Naive B cell (primary cell): ENCODE data around the gene SMIM13. TPM values are rescaled to one million over a fixed set of nuclear protein-coding genes. Genes with fewer than 3 reads are reported as not detected.
"Not testable (repeated sequence)": the region's sequence is repeated elsewhere in the genome, so short reads cannot be mapped to it uniquely, and the experiment has no call there.

Source experiments
- ATAC-seq, 2 donors: fragments of 150-1000 bp; cut with Tn5 transposase; 2 replicates each; pipeline ENCODE4 v1.10.0; 2021; ENCODE audit warnings: low read depth in 2 of 2, mild to moderate bottlenecking in 2 of 2, moderate library complexity in 2 of 2
- DNase-seq: peaks from one replicate; pipeline ENCODE4 v3.0.0; 2022
- H3K27ac Mint-ChIP-seq, 6 donors: one replicate each; pipeline ENCODE4 v1.8.0; 2020 to 2022; ENCODE audit warnings: mild to moderate bottlenecking in 6 of 6, mixed read lengths in 6 of 6, moderate library complexity in 5 of 6, inconsistent platforms in 2 of 6
- H3K27me3 Mint-ChIP-seq, 3 donors: one replicate each; pipeline ENCODE4 v1.8.0; 2021 to 2022; ENCODE audit warnings: mixed read lengths in 3 of 3, mild to moderate bottlenecking in 1 of 3
- H3K36me3 Mint-ChIP-seq, 2 donors: one replicate each; pipeline ENCODE4 v1.8.0; 2020 to 2022; ENCODE audit warnings: mixed read lengths in 2 of 2, inconsistent platforms in 1 of 2, mild to moderate bottlenecking in 1 of 2
- H3K4me1 Mint-ChIP-seq, 3 donors: one replicate each; pipeline ENCODE4 v1.8.0; 2020 to 2022; ENCODE audit warnings: mixed read lengths in 3 of 3, inconsistent platforms in 1 of 3, mild to moderate bottlenecking in 1 of 3, moderate library complexity in 1 of 3
- H3K4me3 Mint-ChIP-seq, 8 donors: one replicate each; pipeline ENCODE4 v1.8.0; 2020 to 2022; ENCODE audit warnings: mild to moderate bottlenecking in 8 of 8, mixed read lengths in 8 of 8, moderate library complexity in 8 of 8, inconsistent platforms in 2 of 8
- H3K9me3 Mint-ChIP-seq, 7 donors: one replicate each; pipeline ENCODE4 v1.8.0; 2020 to 2022; ENCODE audit warnings: mixed read lengths in 7 of 7, mild to moderate bottlenecking in 5 of 7, inconsistent platforms in 2 of 7, moderate library complexity in 1 of 7
- polyA plus RNA-seq, 6 donors: library from polyadenylated mRNA; unstranded; fragments of 300-500 nt; fragmentation: Illumina TruSeq; gene quantifications; one replicate each; pipeline ENCODE4 v1.2.3, GENCODE V29; 2021; ENCODE audit warnings: low read depth in 6 of 6

The SMIM13 gene
- polyA plus RNA-seq, 6 donors from 2014 or later = 1.1 to 4.2 (median 2.1) TPM

DNA sequence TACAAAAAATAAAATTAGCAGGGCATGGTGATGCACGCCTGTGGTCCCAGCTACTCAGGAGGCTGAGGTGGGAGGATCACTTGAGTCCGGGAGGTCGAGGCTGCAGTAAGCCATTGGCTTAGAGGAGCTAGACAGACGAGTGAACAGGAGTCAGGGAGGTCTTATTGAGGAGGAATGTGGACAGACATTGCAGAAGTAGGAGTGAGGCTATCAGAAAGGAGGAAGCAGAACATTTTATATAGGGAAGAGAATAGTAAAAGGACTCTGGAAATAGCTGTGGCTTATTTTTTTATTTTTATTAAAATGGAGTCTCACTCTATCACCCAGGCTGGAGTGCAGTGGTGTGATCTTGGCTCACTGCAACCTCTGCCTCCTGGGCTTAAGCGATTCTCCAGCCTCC, 2.5 kb upstream of the SMIM13 start:
- Mint-ChIP-seq H3K27me3 (peaks cover 0 to 14% (median 0%) of the 10 kb centered on the region in 3 donors), H3K4me1 (peaks cover 13 to 23% (median 20%) of the 10 kb centered on the region in 3 donors), H3K27ac (peak overlapping the region in 1 of 6 donors; percentile 81), H3K4me3 (peak overlapping the region in 2 of 8 donors; percentile 9 to 69)
- H3K9me3 Mint-ChIP-seq, H3K36me3 Mint-ChIP-seq, DNase-seq, ATAC-seq: not testable (repeated sequence)

DNA sequence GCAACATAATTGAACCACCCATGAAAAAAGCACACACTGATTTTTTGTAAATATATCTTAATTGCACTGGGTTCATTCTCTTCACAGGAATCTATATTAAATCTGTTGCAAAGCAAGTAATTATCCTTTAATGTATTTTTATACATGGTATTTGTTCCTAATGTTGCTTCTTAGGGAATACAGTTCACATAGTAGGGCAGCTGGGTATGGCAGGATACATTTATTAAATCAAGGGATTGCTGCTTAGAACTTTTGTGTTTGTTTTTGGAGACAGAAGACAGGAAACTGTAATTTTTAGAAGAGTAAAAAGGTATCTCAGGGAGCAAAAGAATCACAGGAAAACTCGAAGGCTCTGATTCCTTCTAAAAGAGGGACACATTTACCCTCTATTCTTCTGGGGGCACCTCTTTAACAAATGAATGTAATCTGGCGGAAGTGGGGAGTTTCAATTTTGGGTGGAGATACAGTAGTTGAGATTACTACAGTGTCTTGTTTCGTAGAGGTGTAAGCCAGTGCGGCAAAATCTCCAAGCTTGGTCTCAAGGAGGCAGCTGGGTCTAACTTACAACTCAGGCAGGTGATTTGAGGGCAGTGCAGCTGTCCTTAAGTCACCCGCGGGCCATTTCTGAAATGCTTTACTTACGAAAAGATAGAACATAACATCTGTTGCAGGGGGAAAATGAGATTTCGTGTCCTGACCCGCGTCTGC, 812 bp upstream of the SMIM13 start:
- peak; percentile 8 to 10 for ATAC-seq
- peaks cover 0 to 3% (median 0%) of the 10 kb centered on the region in 7 donors for H3K9me3 Mint-ChIP-seq
- H3K4me3 Mint-ChIP-seq = peak overlapping the region; percentile 90 to 98 (median 97)
- peaks cover 0 to 14% (median 0%) of the 10 kb centered on the region in 3 donors for H3K27me3 Mint-ChIP-seq
- no peaks in the 10 kb centered on the region for H3K36me3 Mint-ChIP-seq
- peaks cover 16 to 26% (median 25%) of the 10 kb centered on the region in 3 donors for H3K4me1 Mint-ChIP-seq
- DNase-seq = no peak
- peak overlapping the region; percentile 94 to 98 (median 96) for H3K27ac Mint-ChIP-seq

DNA sequence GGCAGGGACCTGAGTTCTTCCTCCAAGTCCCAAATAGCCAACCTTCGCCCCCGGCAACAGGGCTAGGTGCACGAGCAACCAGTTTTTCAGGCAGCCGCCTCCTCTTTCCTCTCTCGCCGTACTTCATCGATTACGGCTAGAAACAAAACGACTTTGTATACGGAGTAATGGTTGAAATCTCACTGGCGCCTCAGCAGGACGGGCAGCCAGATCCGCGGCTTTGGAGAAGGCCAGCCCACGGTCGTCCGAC, 333 bp upstream of the SMIM13 start:
- Mint-ChIP-seq H3K9me3 (peaks cover 0 to 2% (median 0%) of the 10 kb centered on the region in 7 donors), H3K27me3 (peaks cover 0 to 9% (median 0%) of the 10 kb centered on the region in 3 donors), H3K36me3 (no peaks in the 10 kb centered on the region), H3K4me3 (peak overlapping the region; percentile 90 to 98 (median 97)), H3K4me1 (peaks cover 16 to 26% (median 25%) of the 10 kb centered on the region in 3 donors), H3K27ac (peak overlapping the region; percentile 94 to 98 (median 96))
- DNase-seq (no peak), ATAC-seq (peak; percentile 14 to 20)

GRCh38 chr6:11094411-11094851, 797 bp downstream of the SMIM13 start:
- Mint-ChIP-seq H3K27ac (peak overlapping the region; percentile 77 to 97 (median 96)), H3K36me3 (no peaks in the 10 kb centered on the region), H3K27me3 (no peaks in the 10 kb centered on the region), H3K4me1 (peaks cover 16 to 26% (median 25%) of the 10 kb centered on the region in 3 donors), H3K4me3 (peak overlapping the region; percentile 90 to 99 (median 96)), H3K9me3 (no peaks in the 10 kb centered on the region)
- ATAC-seq = peak; percentile 7 to 14
- no peak for DNase-seq

- ATAC-seq (no peak), DNase-seq (no peak)
- Mint-ChIP-seq H3K4me3 (peak overlapping the region; percentile 90 to 99 (median 96)), H3K4me1 (peaks cover 16 to 26% (median 25%) of the 10 kb centered on the region in 3 donors), H3K9me3 (no peaks in the 10 kb centered on the region), H3K27me3 (no peaks in the 10 kb centered on the region), H3K36me3 (no peaks in the 10 kb centered on the region), H3K27ac (peak overlapping the region in 4 of 6 donors; percentile 77 to 97 (median 96))
Measured at GRCh38 chr6:11094941-11095340, 1.3 kb downstream of the SMIM13 start.

GRCh38 chr6:11096109-11096508, 2.5 kb downstream of the SMIM13 start:
- Mint-ChIP-seq H3K27ac (peak overlapping the region in 2 of 6 donors; percentile 7 to 89), H3K9me3 (no peaks in the 10 kb centered on the region), H3K27me3 (no peaks in the 10 kb centered on the region), H3K4me3 (peak overlapping the region in 1 of 8 donors; percentile 90), H3K4me1 (peaks cover 16 to 28% (median 25%) of the 10 kb centered on the region in 3 donors), H3K36me3 (peaks cover 0 to under 1% of the 10 kb centered on the region in 2 donors)
- no peak for DNase-seq
- no peak for ATAC-seq

- peaks cover 18 to 34% (median 25%) of the 10 kb centered on the region in 3 donors for H3K4me1 Mint-ChIP-seq
Measured at GRCh38 chr6:11097476-11097875, 3.8 kb downstream of the SMIM13 start.

GRCh38 chr6:11098004-11098403, 4.4 kb downstream of the SMIM13 start:
- H3K36me3 Mint-ChIP-seq = peaks cover 0 to 5% of the 10 kb centered on the region in 2 donors
- peaks cover 16 to 34% (median 20%) of the 10 kb centered on the region in 3 donors for H3K4me1 Mint-ChIP-seq
- no peaks in the 10 kb centered on the region for H3K27me3 Mint-ChIP-seq
- no peaks in the 10 kb centered on the region for H3K9me3 Mint-ChIP-seq
- peak overlapping the region in 1 of 8 donors; percentile 66 for H3K4me3 Mint-ChIP-seq
- DNase-seq (no peak), ATAC-seq (no peak)
- no peak overlapping the region for H3K27ac Mint-ChIP-seq

More at GRCh38 chr6:11097476-11097875, 3.8 kb downstream of the SMIM13 start:
- no peak for ATAC-seq
- peaks cover 0 to 5% of the 10 kb centered on the region in 2 donors for H3K36me3 Mint-ChIP-seq
- H3K27ac Mint-ChIP-seq = no peak overlapping the region
- no peaks in the 10 kb centered on the region for H3K9me3 Mint-ChIP-seq
- no peak for DNase-seq
- H3K27me3 Mint-ChIP-seq = no peaks in the 10 kb centered on the region
- peak overlapping the region in 1 of 8 donors; percentile 66 for H3K4me3 Mint-ChIP-seq

DNA sequence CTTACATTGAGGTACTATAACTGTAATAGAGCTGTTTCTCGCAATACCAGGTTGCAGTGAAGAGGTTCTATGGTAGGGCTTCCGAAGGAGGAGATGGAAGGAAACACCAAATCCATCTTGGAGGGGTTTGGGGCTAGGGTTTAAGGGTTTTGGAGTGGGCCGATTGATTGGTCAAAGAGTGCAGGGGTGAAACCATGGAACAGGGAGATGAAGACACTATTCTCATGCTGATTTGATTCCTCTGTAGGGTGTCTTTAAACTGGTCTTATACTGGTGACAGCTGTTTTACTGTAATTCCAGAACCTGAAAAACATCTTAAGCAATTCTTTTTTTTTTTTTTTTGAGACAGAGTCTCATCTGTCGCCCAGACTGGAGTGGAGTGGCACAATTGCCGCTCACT, 7.8 kb downstream of the SMIM13 start:
- peaks cover 13 to 19% (median 18%) of the 10 kb centered on the region in 3 donors for H3K4me1 Mint-ChIP-seq
- no peaks in the 10 kb centered on the region for H3K27me3 Mint-ChIP-seq
- peak overlapping the region in 1 of 6 donors; percentile 2 for H3K27ac Mint-ChIP-seq
- no peaks in the 10 kb centered on the region for H3K9me3 Mint-ChIP-seq
- H3K4me3 Mint-ChIP-seq = peak overlapping the region in 1 of 8 donors; percentile 9
- H3K36me3 Mint-ChIP-seq = peaks cover 0 to 5% of the 10 kb centered on the region in 2 donors
- ATAC-seq = no peak
- no peak for DNase-seq

DNA sequence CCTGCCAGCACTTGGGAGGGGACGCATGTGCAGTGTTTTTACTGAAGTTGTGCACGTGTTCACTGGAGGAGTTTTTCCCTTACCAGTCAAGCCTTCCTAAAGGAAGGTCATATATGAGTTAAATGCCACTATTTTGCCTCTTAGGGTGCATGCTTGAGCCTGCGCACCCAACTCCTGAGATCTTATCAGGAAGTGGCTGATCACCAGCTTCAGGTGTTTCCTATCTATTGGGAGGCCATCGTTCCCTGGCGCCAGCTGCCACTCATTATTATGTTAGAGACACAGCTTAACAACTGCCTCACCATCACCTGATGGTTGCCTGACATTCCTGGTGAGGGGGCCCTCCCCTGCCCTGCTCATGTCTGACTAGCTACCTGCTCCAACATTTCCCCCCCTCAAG, 9.4 kb downstream of the SMIM13 start:
- Mint-ChIP-seq H3K4me1 (peaks cover 18 to 25% (median 22%) of the 10 kb centered on the region in 3 donors), H3K27me3 (no peaks in the 10 kb centered on the region), H3K27ac (no peak overlapping the region), H3K36me3 (peaks cover 0 to 5% of the 10 kb centered on the region in 2 donors), H3K4me3 (peak overlapping the region in 1 of 8 donors; percentile 21), H3K9me3 (no peaks in the 10 kb centered on the region)
- ATAC-seq = no peak
- no peak for DNase-seq

DNA sequence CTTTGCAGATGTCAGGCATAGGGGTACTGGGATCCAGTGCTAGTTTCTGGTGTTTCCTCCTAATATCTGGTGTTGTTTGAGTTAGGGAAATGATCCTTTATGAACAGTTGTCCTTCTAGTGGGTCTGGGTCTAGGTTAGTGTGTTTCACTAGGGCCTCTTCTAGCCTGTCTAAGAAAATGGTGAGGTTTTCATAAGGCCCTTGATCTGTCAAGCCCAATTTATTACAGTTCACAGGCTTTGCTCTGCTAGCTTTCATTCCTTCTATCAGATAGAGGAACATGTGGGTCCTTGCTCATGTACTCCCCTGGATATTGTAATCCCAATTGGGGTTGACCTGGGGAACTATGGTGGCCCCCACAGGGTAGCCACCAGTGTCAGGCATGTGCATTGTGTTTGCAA, 15.1 kb downstream of the SMIM13 start:
- ATAC-seq (no peak), DNase-seq (no peak)
- no peak overlapping the region for H3K4me3 Mint-ChIP-seq
- no peaks in the 10 kb centered on the region for H3K36me3 Mint-ChIP-seq
- no peaks in the 10 kb centered on the region for H3K9me3 Mint-ChIP-seq
- H3K27ac Mint-ChIP-seq = peak overlapping the region in 1 of 6 donors; percentile 84
- no peaks in the 10 kb centered on the region for H3K27me3 Mint-ChIP-seq
- H3K4me1 Mint-ChIP-seq = peaks cover 18 to 41% (median 25%) of the 10 kb centered on the region in 3 donors

GRCh38 chr6:11110921-11111768, 17.5 kb downstream of the SMIM13 start, which contains the start of gene ERVFRD-1:
ERVFRD-1 (minus strand) TSS chr6:11111725; CDS start chr6:11105310, 6,415 bp downstream.
- ATAC-seq (no peak), DNase-seq (no peak)
- Mint-ChIP-seq H3K9me3 (no peaks in the 10 kb centered on the region), H3K36me3 (no peaks in the 10 kb centered on the region), H3K27ac (peak within 1 kb of the TSS in 2 of 6 donors; percentile 49 to 89), H3K4me1 (peaks cover 16 to 32% (median 23%) of the 10 kb centered on the region in 3 donors), H3K4me3 (peak within 1 kb of the TSS in 6 of 8 donors; percentile 30 to 70 (median 50)), H3K27me3 (no peaks in the 10 kb centered on the region)

DNA sequence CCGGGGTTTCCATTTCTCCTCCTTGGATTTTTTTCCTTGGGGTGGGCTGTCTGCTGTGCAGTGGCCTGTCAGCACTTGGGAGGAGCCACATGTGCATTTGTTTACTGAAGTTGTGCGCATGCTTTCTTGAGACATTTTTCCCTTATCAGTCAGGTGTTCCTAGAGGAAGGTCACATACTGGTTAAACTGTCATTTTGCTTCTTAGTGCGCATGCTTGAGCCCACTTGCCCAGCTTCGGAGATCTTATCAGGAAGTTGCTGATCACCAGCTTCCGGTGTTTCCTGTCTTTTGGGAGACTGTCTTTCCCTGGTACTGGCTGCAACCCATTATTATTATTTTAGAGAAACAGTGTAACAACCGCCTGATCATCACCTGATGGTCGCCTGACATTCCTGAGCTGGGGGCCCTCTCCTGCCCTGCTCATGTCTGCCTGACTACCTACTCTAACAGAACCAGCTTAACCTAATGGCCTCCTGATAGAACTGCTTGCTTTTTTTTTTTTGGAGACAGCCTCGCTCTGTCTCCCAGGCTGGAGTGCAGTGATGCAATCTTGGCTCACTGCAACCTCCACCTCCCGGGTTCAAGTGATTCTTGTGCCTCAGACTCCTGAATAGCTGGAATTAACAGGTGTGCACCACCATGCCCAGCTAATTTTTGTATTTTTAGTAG, 18.3 kb downstream of the SMIM13 start:
- DNase-seq (no peak), ATAC-seq (no peak)
- H3K4me1 Mint-ChIP-seq = peaks cover 11 to 30% (median 26%) of the 10 kb centered on the region in 3 donors
- peak overlapping the region in 5 of 8 donors; percentile 13 to 70 (median 30) for H3K4me3 Mint-ChIP-seq
- H3K27ac Mint-ChIP-seq = peak overlapping the region in 2 of 6 donors; percentile 49 to 89
- no peaks in the 10 kb centered on the region for H3K9me3 Mint-ChIP-seq
- H3K36me3 Mint-ChIP-seq = no peaks in the 10 kb centered on the region
- no peaks in the 10 kb centered on the region for H3K27me3 Mint-ChIP-seq
